Upper lobe of left lung (tissue), 6 donors: ENCODE results near the gene RASAL2. TPM values are rescaled to one million over a fixed set of nuclear protein-coding genes. Genes with fewer than 3 reads are reported as not detected.
A peak's percentile ranks its signal among the peaks of the same experiment; 100 is the strongest.

ENCODE experiments used
- ATAC-seq, 2 donors: fragments of 200-7000 bp; cut with Tn5 transposase; one replicate each; pipeline ENCODE4 v1.9.1; 2022; ENCODE audit warnings: mild to moderate bottlenecking in 2 of 2, moderate library complexity in 2 of 2; ENCODE audit not compliant: low FRiP score in 2 of 2
- DNase-seq, 2 donors: peaks; one replicate each; pipeline ENCODE4 v3.0.0-alpha.2; 2019 to 2020
- H3K27ac ChIP-seq, 4 donors: fragments of 200-600 bp; sonication (generic); one replicate each; pipeline ENCODE4 v1.5.1; 2016 to 2019
- H3K27me3 ChIP-seq, 4 donors: fragments of 200-600 bp; sonication (generic); one replicate each; pipeline ENCODE4 v1.5.1; 2017 to 2019
- H3K36me3 ChIP-seq, 4 donors: fragments of 200-600 bp; sonication (generic); one replicate each; pipeline ENCODE4 v1.5.1; 2016 to 2019
- H3K4me1 ChIP-seq, 4 donors: fragments of 200-600 bp; sonication (generic); one replicate each; pipeline ENCODE4 v1.5.1; 2018 to 2019
- H3K4me3 ChIP-seq, 4 donors: fragments of 200-600 bp; sonication (generic); one replicate each; pipeline ENCODE4 v1.5.1; 2017 to 2019; ENCODE audit warnings: mild to moderate bottlenecking in 2 of 4, moderate library complexity in 1 of 4
- H3K9me3 ChIP-seq, 4 donors: fragments of 200-600 bp; sonication (generic); one replicate each; pipeline ENCODE4 v1.5.1; 2018 to 2019
- EP300 ChIP-seq, 4 donors: sonication (generic); formaldehyde crosslinking; IDR thresholded peaks; one replicate each; pipeline ENCODE4 v1.5.1; 2017; ENCODE audit warnings: antibody characterized with exemption in 4 of 4, control low read depth in 2 of 4
- POLR2A ChIP-seq, 4 donors: fragments of 450-650 bp; IDR thresholded peaks; one replicate each; pipeline ENCODE4 v1.5.1; 2016 to 2017; ENCODE audit warnings: antibody characterized with exemption in 4 of 4, mild to moderate bottlenecking in 2 of 4
- POLR2AphosphoS5 ChIP-seq, 2 donors: sonication (generic); formaldehyde crosslinking; IDR thresholded peaks; one replicate each; pipeline ENCODE4 v1.5.1; 2017; ENCODE audit warnings: antibody characterized with exemption in 2 of 2
- WGBS, 2 donors: methylation state at CpG; one replicate each; pipeline ENCODE4 v1.1.5; 2017 to 2018; 5-methylcytosine and 5-hydroxymethylcytosine counted together
- total RNA-seq, 6 donors: library from RNA; depleted of rRNA in 4 of 6; stranded (reverse); fragments of >200 nt in 4 of 6; gene quantifications; one replicate each; pipeline versions ENCODE4 v1.1.0 to v1.2.1, GENCODE V29; 2016 to 2021
- TF ChIP-seq, protein P1 (sequence below), 6 experiments: fragments of 450-650 bp in 4 of 6; fragments of 200-600 bp in 2 of 6; sonication (generic) in 2 of 6; IDR thresholded peaks; one replicate each; pipeline ENCODE4 v1.5.1; 2016 to 2019; ENCODE audit warnings: antibody characterized with exemption in 6 of 6
- donor health status: DM: no; HTN: no; CAD: no; lungs with moderate emphysema.
- donor health status: DM: no; HTN: yes; CAD: no; lungs with severe emphysema.

RASAL2 gene
- total RNA-seq, 6 donors from 2014 or later, result 24.7 to 59.0 (median 41.6) TPM

GRCh38 chr1:178091986-178092745, 1.7 kb upstream of the RASAL2 start:
- WGBS, 2 donors, result 72 to 80% methylated on average over 3 of the region's 3 CpGs
- no peaks in the 10 kb centered on the region for H3K27me3 ChIP-seq
- peak overlapping the region in 1 of 4 donors; percentile 97 for H3K4me3 ChIP-seq
- H3K4me1 ChIP-seq, result peaks cover 4 to 14% (median 8%) of the 10 kb centered on the region in 4 donors
- peak overlapping the region in 1 of 4 donors; percentile 87 for H3K27ac ChIP-seq
- TF ChIP-seq POLR2A (IDR thresholded peaks at IDR 0.05) (no peak), POLR2AphosphoS5 (IDR thresholded peaks at IDR 0.05) (no peak), EP300 (IDR thresholded peaks at IDR 0.05) (no peak)
- TF ChIP-seq, protein P1, sequence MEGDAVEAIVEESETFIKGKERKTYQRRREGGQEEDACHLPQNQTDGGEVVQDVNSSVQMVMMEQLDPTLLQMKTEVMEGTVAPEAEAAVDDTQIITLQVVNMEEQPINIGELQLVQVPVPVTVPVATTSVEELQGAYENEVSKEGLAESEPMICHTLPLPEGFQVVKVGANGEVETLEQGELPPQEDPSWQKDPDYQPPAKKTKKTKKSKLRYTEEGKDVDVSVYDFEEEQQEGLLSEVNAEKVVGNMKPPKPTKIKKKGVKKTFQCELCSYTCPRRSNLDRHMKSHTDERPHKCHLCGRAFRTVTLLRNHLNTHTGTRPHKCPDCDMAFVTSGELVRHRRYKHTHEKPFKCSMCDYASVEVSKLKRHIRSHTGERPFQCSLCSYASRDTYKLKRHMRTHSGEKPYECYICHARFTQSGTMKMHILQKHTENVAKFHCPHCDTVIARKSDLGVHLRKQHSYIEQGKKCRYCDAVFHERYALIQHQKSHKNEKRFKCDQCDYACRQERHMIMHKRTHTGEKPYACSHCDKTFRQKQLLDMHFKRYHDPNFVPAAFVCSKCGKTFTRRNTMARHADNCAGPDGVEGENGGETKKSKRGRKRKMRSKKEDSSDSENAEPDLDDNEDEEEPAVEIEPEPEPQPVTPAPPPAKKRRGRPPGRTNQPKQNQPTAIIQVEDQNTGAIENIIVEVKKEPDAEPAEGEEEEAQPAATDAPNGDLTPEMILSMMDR (IDR thresholded peaks at IDR 0.05), result no peak
- ATAC-seq, result no peak
- H3K9me3 ChIP-seq, result no peaks in the 10 kb centered on the region
- no peaks in the 10 kb centered on the region for H3K36me3 ChIP-seq
- no peak for DNase-seq

- Histone ChIP-seq H3K4me3 (peak overlapping the region; percentile 25 to 98 (median 92)), H3K4me1 (peaks cover 6 to 17% (median 13%) of the 10 kb centered on the region in 4 donors), H3K9me3 (no peaks in the 10 kb centered on the region), H3K27me3 (no peaks in the 10 kb centered on the region), H3K36me3 (no peaks in the 10 kb centered on the region), H3K27ac (peak overlapping the region; percentile 68 to 92 (median 88))
- 4 to 7% methylated on average over 11 of the region's 11 CpGs for WGBS, 2 donors
- no peak for TF ChIP-seq EP300 (IDR thresholded peaks at IDR 0.05)
- TF ChIP-seq, protein P1 (IDR thresholded peaks at IDR 0.05), result peak in 1 of 6 experiments; percentile 11
- peak; percentile 25 to 53 for DNase-seq
- ATAC-seq, result peak; percentile 23 to 61
Measured at GRCh38 chr1:178092878-178093493, 918 bp upstream of the RASAL2 start.

- H3K9me3 ChIP-seq, result no peaks in the 10 kb centered on the region
- ATAC-seq (peak; percentile 97), DNase-seq (peak; percentile 94 to 95)
- H3K36me3 ChIP-seq, result no peaks in the 10 kb centered on the region
- WGBS, 2 donors, result 0 to 2% methylated on average over 12 to 14 of the region's 42 CpGs
- peak overlapping the region; percentile 87 to 93 (median 90) for H3K27ac ChIP-seq
- H3K4me1 ChIP-seq, result peaks cover 6 to 18% (median 18%) of the 10 kb centered on the region in 4 donors
- peak overlapping the region; percentile 81 to 98 (median 92) for H3K4me3 ChIP-seq
- H3K27me3 ChIP-seq, result no peaks in the 10 kb centered on the region
- no peak for TF ChIP-seq EP300 (IDR thresholded peaks at IDR 0.05)
- TF ChIP-seq, protein P1 (IDR thresholded peaks at IDR 0.05), result peak in 1 of 6 experiments; percentile 0
- TF ChIP-seq POLR2AphosphoS5 (IDR thresholded peaks at IDR 0.05), result peak; percentile 6 to 8
Measured at GRCh38 chr1:178093494-178093950, 382 bp upstream of the RASAL2 start.

DNA sequence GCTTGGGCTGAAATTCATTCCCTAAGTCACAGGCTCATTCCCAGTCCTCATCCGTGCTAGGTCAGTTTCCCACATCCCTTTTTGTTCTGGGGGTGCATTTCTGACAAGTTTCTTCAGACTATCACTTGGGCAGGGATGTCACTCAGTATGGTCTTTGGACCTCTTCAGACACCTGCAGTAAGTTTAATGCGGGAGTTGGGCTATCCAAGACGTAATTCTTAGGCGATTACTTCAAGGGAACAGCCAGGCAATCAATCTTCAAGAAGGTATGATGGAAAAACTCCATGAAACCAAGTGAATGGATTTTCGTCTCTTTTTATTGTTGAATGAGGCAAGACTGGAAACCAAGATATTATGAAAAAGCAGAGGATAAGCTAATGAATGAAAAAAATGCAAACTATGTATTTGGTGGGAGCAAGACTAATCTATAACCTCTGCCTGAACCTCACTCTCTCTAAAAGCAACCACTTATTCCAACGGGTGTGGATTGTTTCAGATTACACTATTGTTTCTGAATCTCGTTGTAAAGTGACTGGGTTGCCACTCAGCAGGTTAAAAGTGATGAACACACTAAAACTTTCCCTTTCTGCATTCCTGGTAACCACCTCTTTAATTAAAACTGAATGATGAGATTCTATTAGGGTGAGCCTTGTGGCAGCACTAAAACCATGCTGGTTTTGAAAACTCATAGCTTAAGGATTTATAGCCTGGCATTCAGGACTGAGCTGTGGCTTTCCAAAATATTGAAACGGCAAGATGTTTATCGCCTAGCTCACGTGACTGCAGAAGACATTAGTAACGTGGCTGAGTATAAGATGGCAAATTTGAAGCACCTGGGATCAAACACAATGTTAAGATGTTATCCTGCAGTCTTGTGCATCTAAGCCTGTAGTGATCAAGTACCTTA, 1.1 kb downstream of the RASAL2 start:
- TF ChIP-seq POLR2AphosphoS5 (IDR thresholded peaks at IDR 0.05), result no peak
- TF ChIP-seq, protein P1 (IDR thresholded peaks at IDR 0.05), result no peak
- no peak for TF ChIP-seq EP300 (IDR thresholded peaks at IDR 0.05)
- no peak for TF ChIP-seq POLR2A (IDR thresholded peaks at IDR 0.05)
- WGBS, 2 donors, result 6 to 7% methylated on average over 11 of the region's 11 CpGs
- no peak for DNase-seq
- Histone ChIP-seq H3K36me3 (no peaks in the 10 kb centered on the region), H3K4me3 (peak overlapping the region; percentile 81 to 98 (median 92)), H3K4me1 (peaks cover 9 to 24% (median 20%) of the 10 kb centered on the region in 4 donors), H3K27me3 (no peaks in the 10 kb centered on the region), H3K9me3 (no peaks in the 10 kb centered on the region), H3K27ac (peak overlapping the region; percentile 87 to 93 (median 90))
- ATAC-seq, result no peak
